HEK293T (cell line): ENCODE measurements around the gene SPCS1.

Experiments used
- CTCF ChIA-PET: fragments of 350-600 bp; formaldehyde crosslinking; extraction: SDS; loops from one replicate; lab custom pipeline; 2021; ENCODE audit warnings: antibody characterized with exemption, inconsistent platforms; lab: Yijun Ruan, JAX
- POLR2A ChIA-PET: fragments of 350-600 bp; formaldehyde crosslinking; extraction: SDS; loops from one replicate; lab custom pipeline; 2020; ENCODE audit warnings: antibody characterized with exemption, inconsistent platforms; lab: Yijun Ruan, JAX
- DNase-seq: peaks from one replicate; pipeline ENCODE4 v3.0.0; 2012; ENCODE audit warnings: mixed read lengths; ENCODE audit errors: extremely low spot score
- ARNT ChIP-seq: fragments of 450-650 bp; IDR thresholded peaks from 2 replicates; pipeline ENCODE4 v1.6.1; 2017; ENCODE audit warnings: mild to moderate bottlenecking
- BHLHE40 ChIP-seq: fragments of 450-650 bp; IDR thresholded peaks from 2 replicates; pipeline ENCODE4 v1.6.1; 2016; ENCODE audit warnings: mild to moderate bottlenecking, moderate library complexity, borderline replicate concordance
- CTBP1 ChIP-seq: fragments of 450-650 bp; IDR thresholded peaks from 2 replicates; pipeline ENCODE4 v1.6.1; 2016; ENCODE audit warnings: borderline replicate concordance
- ELF4 ChIP-seq: fragments of 450-650 bp; IDR thresholded peaks from 2 replicates; pipeline ENCODE4 v1.6.1; 2017; ENCODE audit warnings: antibody characterized with exemption
- FOXA1 ChIP-seq: fragments of 450-650 bp; IDR thresholded peaks from 2 replicates; pipeline ENCODE4 v1.6.1; 2016; ENCODE audit warnings: mild to moderate bottlenecking
- FOXK2 ChIP-seq: fragments of 450-650 bp; IDR thresholded peaks from 2 replicates; pipeline ENCODE4 v1.6.1; 2016; ENCODE audit warnings: mild to moderate bottlenecking
- FOXM1 ChIP-seq: fragments of 450-650 bp; IDR thresholded peaks from 2 replicates; pipeline ENCODE4 v1.6.1; 2017; ENCODE audit warnings: mild to moderate bottlenecking, borderline replicate concordance
- HDGF ChIP-seq: fragments of 450-650 bp; IDR thresholded peaks from 2 replicates; pipeline ENCODE4 v1.6.1; 2017; ENCODE audit warnings: antibody characterized with exemption, borderline replicate concordance
- L3MBTL2 ChIP-seq: fragments of 450-650 bp; conservative IDR thresholded peaks from 2 replicates; pipeline ENCODE4 v1.6.1; 2016; ENCODE audit warnings: mild to moderate bottlenecking
- LEF1 ChIP-seq: fragments of 450-650 bp; IDR thresholded peaks from 2 replicates; pipeline ENCODE4 v1.6.1; 2017; ENCODE audit warnings: mild to moderate bottlenecking, borderline replicate concordance
- NFRKB ChIP-seq: fragments of 450-650 bp; IDR thresholded peaks from 2 replicates; pipeline ENCODE4 v1.6.1; 2016; ENCODE audit warnings: mild to moderate bottlenecking, moderate library complexity
- SP1 ChIP-seq: fragments of 450-650 bp; IDR thresholded peaks from 2 replicates; pipeline ENCODE4 v1.6.1; 2017
- SUZ12 ChIP-seq: fragments of 450-650 bp; IDR thresholded peaks from 2 replicates; pipeline ENCODE4 v1.6.1; 2016; ENCODE audit warnings: mild to moderate bottlenecking
- TARDBP ChIP-seq: fragments of 450-650 bp; IDR thresholded peaks from 2 replicates; pipeline ENCODE4 v1.6.1; 2016
- ZNF384 ChIP-seq: fragments of 450-650 bp; IDR thresholded peaks from 2 replicates; pipeline ENCODE4 v1.6.1; 2016
- TF ChIP-seq, protein P1 (sequence below): fragments of 450-650 bp; IDR thresholded peaks from 2 replicates; pipeline ENCODE4 v1.6.1; 2016

The SPCS1 gene

DNA sequence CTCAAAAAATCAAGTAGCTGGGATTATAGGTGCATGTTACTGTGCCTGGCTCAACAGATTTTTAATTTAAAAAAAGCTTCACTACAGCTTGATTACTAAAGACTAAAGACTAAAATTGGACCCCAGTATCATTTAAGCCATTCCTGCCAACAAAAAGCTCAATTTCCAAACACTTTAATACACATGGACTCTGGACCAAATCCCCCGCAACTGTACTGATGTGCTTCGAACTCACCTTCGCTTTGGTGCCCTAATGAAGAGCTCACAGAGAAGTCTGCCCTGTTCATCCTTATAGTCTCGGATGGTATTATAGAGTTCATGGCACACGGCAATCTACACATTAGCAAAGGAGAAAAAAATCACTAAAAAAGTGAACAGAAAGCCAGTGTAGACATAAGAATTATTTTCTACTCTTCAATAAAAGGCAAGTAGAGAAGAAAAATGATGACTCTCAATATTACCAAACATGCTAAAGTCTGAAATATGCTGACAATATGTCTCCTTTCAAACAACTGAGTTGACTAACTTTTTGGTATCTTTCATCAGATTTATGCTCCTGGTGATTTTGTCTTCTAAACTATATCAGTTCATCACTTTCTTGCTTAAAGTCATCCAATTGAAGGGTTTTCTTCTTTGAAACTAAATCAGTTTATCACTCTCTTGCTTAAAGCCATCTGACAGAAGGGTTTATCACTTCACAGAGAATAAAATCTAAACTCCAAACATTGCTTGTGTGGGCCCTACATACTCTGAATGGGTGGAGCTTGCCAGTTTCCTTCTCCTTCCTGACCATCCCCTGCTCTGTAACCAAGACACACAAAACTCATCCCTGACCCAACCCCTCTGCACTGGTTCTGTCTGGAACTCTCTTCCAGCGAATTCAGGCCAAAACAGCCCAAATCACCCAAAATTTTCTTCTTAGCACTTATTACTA, 27.4 kb upstream of the SPCS1 start:
- no peak for DNase-seq
- ChIA-PET POLR2A (no interaction called here), CTCF (interaction anchor here (0.7 kb wide), 1 partner anchor 213 kb away, joined by 3 read pairs; no protein-coding TSS in a partner anchor)
- TF ChIP-seq LEF1 (no peak), FOXM1 (no peak), ARNT (no peak), HDGF (no peak), CTBP1 (no peak), SUZ12 (no peak)

- DNase-seq = no peak
- ChIA-PET CTCF (no interaction called here), POLR2A (no interaction called here)
- TF ChIP-seq, protein P1, sequence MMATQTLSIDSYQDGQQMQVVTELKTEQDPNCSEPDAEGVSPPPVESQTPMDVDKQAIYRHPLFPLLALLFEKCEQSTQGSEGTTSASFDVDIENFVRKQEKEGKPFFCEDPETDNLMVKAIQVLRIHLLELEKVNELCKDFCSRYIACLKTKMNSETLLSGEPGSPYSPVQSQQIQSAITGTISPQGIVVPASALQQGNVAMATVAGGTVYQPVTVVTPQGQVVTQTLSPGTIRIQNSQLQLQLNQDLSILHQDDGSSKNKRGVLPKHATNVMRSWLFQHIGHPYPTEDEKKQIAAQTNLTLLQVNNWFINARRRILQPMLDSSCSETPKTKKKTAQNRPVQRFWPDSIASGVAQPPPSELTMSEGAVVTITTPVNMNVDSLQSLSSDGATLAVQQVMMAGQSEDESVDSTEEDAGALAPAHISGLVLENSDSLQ = no peak
- no peak for TF ChIP-seq BHLHE40
- TF ChIP-seq FOXK2 = no peak
- no peak for TF ChIP-seq NFRKB
- TF ChIP-seq LEF1 = no peak
- TF ChIP-seq ZNF384 = no peak
- no peak for TF ChIP-seq HDGF
- no peak for TF ChIP-seq ELF4
- TF ChIP-seq TARDBP = no peak
- no peak for TF ChIP-seq FOXM1
Observed at GRCh38 chr3:52679199-52679538, 26.7 kb upstream of the SPCS1 start.

- ChIA-PET POLR2A (no interaction called here), CTCF (no interaction called here)
Observed at GRCh38 chr3:52679811-52680210, 26.1 kb upstream of the SPCS1 start.

GRCh38 chr3:52681596-52681995, 24.3 kb upstream of the SPCS1 start:
- no peak for DNase-seq
- ChIA-PET POLR2A (no interaction called here), CTCF (no interaction called here)
- TF ChIP-seq ARNT = no peak
- no peak for TF ChIP-seq FOXM1
- TF ChIP-seq NFRKB = no peak
- TF ChIP-seq ELF4 = no peak
- no peak for TF ChIP-seq ZNF384
- TF ChIP-seq FOXK2 = no peak
- no peak for TF ChIP-seq HDGF
- TF ChIP-seq BHLHE40 = no peak
- TF ChIP-seq LEF1 = no peak
- no peak for TF ChIP-seq FOXA1
- no peak for TF ChIP-seq CTBP1
- TF ChIP-seq L3MBTL2 = no peak
- TF ChIP-seq SP1 = no peak
- TF ChIP-seq, protein P1 = no peak
- TF ChIP-seq SUZ12 = no peak
- TF ChIP-seq TARDBP = no peak

More at GRCh38 chr3:52679811-52680210, 26.1 kb upstream of the SPCS1 start:
- TF ChIP-seq HDGF (no peak), NFRKB (no peak), FOXM1 (no peak), BHLHE40 (no peak), FOXA1 (no peak), LEF1 (no peak), CTBP1 (no peak), SP1 (no peak)
- no peak for DNase-seq

DNA sequence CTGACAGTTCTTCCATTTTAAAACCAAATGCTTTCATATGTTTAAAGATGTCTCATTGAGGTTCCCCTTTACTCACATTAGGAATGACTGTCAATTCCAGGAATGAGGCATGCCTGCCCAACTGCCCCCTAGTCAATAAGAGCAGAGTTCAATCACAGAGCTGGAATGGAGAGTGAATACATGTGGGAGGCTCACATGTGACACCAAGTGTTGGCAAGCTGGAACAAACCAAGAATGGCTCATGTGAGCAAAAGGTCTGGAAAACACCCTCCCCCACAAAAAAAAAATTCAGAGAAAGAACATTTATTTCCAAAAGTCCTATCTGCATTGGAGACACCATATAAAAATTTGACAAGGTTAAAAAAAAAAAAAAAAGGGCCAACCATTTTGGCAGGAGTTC, 23.9 kb upstream of the SPCS1 start:
- ChIA-PET POLR2A (no interaction called here), CTCF (no interaction called here)
- TF ChIP-seq BHLHE40 (no peak), SP1 (no peak), CTBP1 (no peak), LEF1 (no peak), SUZ12 (no peak), ARNT (no peak), TARDBP (no peak), FOXK2 (no peak), FOXA1 (no peak), NFRKB (no peak), ZNF384 (no peak), HDGF (no peak), FOXM1 (no peak), ELF4 (no peak), L3MBTL2 (no peak)
- TF ChIP-seq, protein P1 = no peak
- no peak for DNase-seq

GRCh38 chr3:52683611-52684010, 22.3 kb upstream of the SPCS1 start:
- CTCF ChIA-PET = no interaction called here
- DNase-seq = no peak
- POLR2A ChIA-PET = no interaction called here
- TF ChIP-seq NFRKB = no peak
- no peak for TF ChIP-seq FOXK2
- no peak for TF ChIP-seq CTBP1
- TF ChIP-seq ZNF384 = no peak
- TF ChIP-seq BHLHE40 = no peak
- no peak for TF ChIP-seq SP1
- no peak for TF ChIP-seq SUZ12
- no peak for TF ChIP-seq HDGF
- no peak for TF ChIP-seq L3MBTL2
- TF ChIP-seq LEF1 = no peak
- no peak for TF ChIP-seq TARDBP
- TF ChIP-seq FOXM1 = no peak
- TF ChIP-seq ELF4 = no peak
- TF ChIP-seq, protein P1 = no peak
- no peak for TF ChIP-seq FOXA1
- no peak for TF ChIP-seq ARNT
